Esophagus (tissue), 2 donors: Measurements from ENCODE around the gene SMTN. TPM values are rescaled to one million over a fixed set of nuclear protein-coding genes. Genes with fewer than 3 reads are reported as not detected.
A peak's percentile ranks its signal among the peaks of the same experiment; 100 is the strongest.

Experiments
- H3K27ac ChIP-seq, 2 donors: one replicate each; pipeline ENCODE4 v1.5.1; 2013; ENCODE audit warnings: low read depth in 2 of 2, mild to moderate bottlenecking in 2 of 2, inconsistent platforms in 1 of 2, low read length in 1 of 2, moderate library complexity in 1 of 2
- H3K27me3 ChIP-seq, 2 donors: one replicate each; pipeline ENCODE4 v1.6.1; 2013; ENCODE audit warnings: low read length in 2 of 2, control low read depth in 1 of 2, mild to moderate bottlenecking in 1 of 2; ENCODE audit not compliant: insufficient read depth in 2 of 2, control insufficient read depth in 1 of 2
- H3K36me3 ChIP-seq, 2 donors: one replicate each; pipeline ENCODE4 v1.6.1; 2013; ENCODE audit warnings: low read length in 1 of 2; ENCODE audit not compliant: control insufficient read depth in 2 of 2, insufficient read depth in 2 of 2
- H3K4me1 ChIP-seq, 2 donors: one replicate each; pipeline ENCODE4 v1.6.1; 2013; ENCODE audit warnings: low read length in 1 of 2; ENCODE audit not compliant: control insufficient read depth in 2 of 2, insufficient read depth in 2 of 2
- H3K4me3 ChIP-seq, 2 donors: one replicate each; pipeline ENCODE4 v1.5.1; 2013; ENCODE audit warnings: low read length in 2 of 2, mild to moderate bottlenecking in 2 of 2, low read depth in 1 of 2, moderate library complexity in 1 of 2
- H3K9me3 ChIP-seq, 2 donors: one replicate each; pipeline ENCODE4 v1.6.1; 2013; ENCODE audit warnings: mild to moderate bottlenecking in 2 of 2, low read depth in 1 of 2, low read length in 1 of 2, moderate library complexity in 1 of 2; ENCODE audit not compliant: control insufficient read depth in 2 of 2, insufficient read depth in 1 of 2
- WGBS, 2 donors: extraction: QIAGEN DNeasy Blood & Tissue Kit; methylation state at CpG; one replicate each; pipeline ENCODE4 v1.1.7; 2013; 5-methylcytosine and 5-hydroxymethylcytosine counted together
- polyA plus RNA-seq, 2 donors: library from polyadenylated mRNA; stranded (reverse); fragments of 200-250 nt; gene quantifications; one replicate each; pipeline ENCODE4 v1.2.3, GENCODE V29; 2013
- donor health status: healthy with polysubstance abuse.
- donor health status: Bipolar disorder and iron deficiency.

Gene SMTN
- polyA plus RNA-seq, 2 donors: 100 to 103 TPM

GRCh38 chr22:31102441-31103081 lies 21.4 kb downstream of the SMTN start:
- Histone ChIP-seq H3K27ac (peak overlapping the region; percentile 85), H3K36me3 (peaks cover 0 to 17% of the 10 kb centered on the region in 2 donors), H3K9me3 (no peaks in the 10 kb centered on the region), H3K4me3 (no peak overlapping the region), H3K4me1 (peaks cover 3 to 8% of the 10 kb centered on the region in 2 donors), H3K27me3 (no peaks in the 10 kb centered on the region)
- 58 to 62% methylated on average over 8 of the region's 8 CpGs for WGBS, 2 donors

GRCh38 chr22:31103111-31103510 lies 22.0 kb downstream of the SMTN start:
- Histone ChIP-seq H3K4me3 (no peak overlapping the region), H3K36me3 (peaks cover 0 to 13% of the 10 kb centered on the region in 2 donors), H3K9me3 (no peaks in the 10 kb centered on the region), H3K27ac (peak overlapping the region; percentile 72 to 79), H3K27me3 (no peaks in the 10 kb centered on the region), H3K4me1 (peaks cover 3 to 8% of the 10 kb centered on the region in 2 donors)
- 76 to 80% methylated on average over 2 of the region's 2 CpGs for WGBS, 2 donors

- H3K9me3 ChIP-seq: no peaks in the 10 kb centered on the region
- WGBS, 2 donors: 66 to 72% methylated on average over 33 of the region's 33 CpGs
- no peak overlapping the region for H3K4me3 ChIP-seq
- peak overlapping the region; percentile 72 to 79 for H3K27ac ChIP-seq
- H3K27me3 ChIP-seq: no peaks in the 10 kb centered on the region
- peaks cover 0 to 11% of the 10 kb centered on the region in 2 donors for H3K36me3 ChIP-seq
- peaks cover 0 to 8% of the 10 kb centered on the region in 2 donors for H3K4me1 ChIP-seq
Observed at GRCh38 chr22:31103899-31104694, 23.0 kb downstream of the SMTN start.

DNA sequence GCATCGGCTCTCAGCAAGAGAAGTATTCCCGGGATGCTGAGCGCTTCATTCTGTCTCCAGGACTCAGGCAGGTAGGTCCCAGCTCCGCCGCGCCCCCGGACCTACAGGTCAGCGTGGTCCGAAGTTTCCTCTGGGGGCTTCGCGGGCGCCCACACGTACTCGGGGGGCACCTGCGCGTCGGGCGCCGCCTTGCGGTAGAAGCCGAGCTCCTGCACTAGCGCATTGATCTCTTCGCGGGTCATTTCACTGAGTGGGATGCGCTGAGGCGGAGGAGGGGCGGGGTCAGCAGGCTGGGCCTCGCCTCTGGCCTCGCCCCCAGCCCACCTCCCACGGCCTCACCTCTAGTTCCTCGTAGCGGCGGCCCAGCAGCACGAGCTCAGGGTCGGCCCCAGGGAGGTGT lies 23.8 kb downstream of the SMTN start:
- Histone ChIP-seq H3K9me3 (no peaks in the 10 kb centered on the region), H3K4me3 (no peak overlapping the region), H3K4me1 (peaks cover 0 to 8% of the 10 kb centered on the region in 2 donors), H3K27me3 (no peaks in the 10 kb centered on the region), H3K27ac (peak overlapping the region; percentile 48 to 79), H3K36me3 (peaks cover 0 to 6% of the 10 kb centered on the region in 2 donors)
- WGBS, 2 donors: 58% methylated on average over 35 of the region's 35 CpGs

GRCh38 chr22:31105282-31105929 lies 24.3 kb downstream of the SMTN start:
- Histone ChIP-seq H3K27me3 (no peaks in the 10 kb centered on the region), H3K9me3 (no peaks in the 10 kb centered on the region), H3K36me3 (peaks cover 0 to 6% of the 10 kb centered on the region in 2 donors), H3K27ac (peak overlapping the region; percentile 84 to 87), H3K4me3 (peak overlapping the region; percentile 7 to 28), H3K4me1 (peaks cover 0 to 8% of the 10 kb centered on the region in 2 donors)
- WGBS, 2 donors: 73 to 75% methylated on average over 11 of the region's 11 CpGs

GRCh38 chr22:31106001-31106571 lies 25.0 kb downstream of the SMTN start:
- Histone ChIP-seq H3K4me1 (peaks cover 0 to 8% of the 10 kb centered on the region in 2 donors), H3K27me3 (no peaks in the 10 kb centered on the region), H3K4me3 (peak overlapping the region; percentile 28 to 61), H3K36me3 (peaks cover 0 to 6% of the 10 kb centered on the region in 2 donors), H3K9me3 (no peaks in the 10 kb centered on the region), H3K27ac (peak overlapping the region; percentile 84 to 87)
- 47 to 55% methylated on average over 4 of the region's 4 CpGs for WGBS, 2 donors

- WGBS, 2 donors: 56 to 57% methylated on average over 14 of the region's 14 CpGs
- H3K4me1 ChIP-seq: peaks cover 0 to 8% of the 10 kb centered on the region in 2 donors
Observed at GRCh38 chr22:31106731-31107177, 25.6 kb downstream of the SMTN start.

DNA sequence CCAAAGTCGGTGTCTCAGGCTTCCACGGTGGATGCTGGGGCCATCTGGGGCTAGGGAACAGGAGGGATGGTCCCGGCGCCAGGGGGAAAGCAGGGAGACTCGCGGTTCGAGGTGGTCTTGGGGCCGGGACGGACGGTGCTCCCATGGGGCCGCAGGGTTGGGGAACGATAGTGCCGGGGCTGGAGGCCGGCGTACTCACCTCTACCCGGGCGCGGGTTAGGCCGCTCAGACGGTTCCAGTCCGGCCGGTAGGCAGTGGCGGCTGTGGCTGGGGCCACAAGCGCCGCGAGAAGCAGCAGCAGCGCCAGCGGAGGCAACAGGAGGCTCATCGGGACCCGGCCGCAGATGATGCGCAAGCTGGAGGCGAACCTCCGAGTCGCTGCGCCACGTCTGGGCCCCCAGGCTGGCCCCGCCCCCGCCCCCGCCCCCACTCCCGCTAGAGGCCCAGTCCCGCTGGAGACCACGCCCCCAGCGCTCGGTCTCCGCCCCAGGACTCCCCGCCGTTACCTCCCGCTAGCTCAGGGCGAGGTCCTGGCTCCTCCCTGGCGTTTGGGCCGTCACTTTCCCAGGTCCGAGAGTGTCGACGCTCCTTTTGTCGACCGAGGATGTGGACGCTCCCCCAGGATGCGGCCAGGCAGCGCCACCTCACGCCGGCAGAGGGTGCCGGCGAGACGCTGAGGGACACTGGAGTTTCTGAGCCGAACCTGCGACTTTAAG lies 26.2 kb downstream of the SMTN start, which contains the start of gene SELENOM:
Gene SELENOM (minus strand): TSS at position 391 of the 716 bp plus-strand sequence. CDS start 63 bp downstream, at position 328.
- 7 to 9% methylated on average over 63 to 67 of the region's 67 CpGs for WGBS, 2 donors
- Histone ChIP-seq H3K9me3 (peaks cover 0 to under 1% of the 10 kb centered on the region in 2 donors), H3K4me1 (peaks cover 0 to 4% of the 10 kb centered on the region in 2 donors), H3K4me3 (peak within 1 kb of the TSS; percentile 28 to 61), H3K27ac (peak within 1 kb of the TSS; percentile 84 to 87), H3K27me3 (no peaks in the 10 kb centered on the region), H3K36me3 (peaks cover 0 to 6% of the 10 kb centered on the region in 2 donors)

More at GRCh38 chr22:31106731-31107177, 25.6 kb downstream of the SMTN start:
- peak overlapping the region; percentile 28 to 61 for H3K4me3 ChIP-seq
- H3K27ac ChIP-seq: peak overlapping the region; percentile 84 to 87
- no peaks in the 10 kb centered on the region for H3K27me3 ChIP-seq
- no peaks in the 10 kb centered on the region for H3K9me3 ChIP-seq
- peaks cover 0 to 6% of the 10 kb centered on the region in 2 donors for H3K36me3 ChIP-seq
